Measurements from ENCODE around the gene ROCK2.

Gene ROCK2

DNA sequence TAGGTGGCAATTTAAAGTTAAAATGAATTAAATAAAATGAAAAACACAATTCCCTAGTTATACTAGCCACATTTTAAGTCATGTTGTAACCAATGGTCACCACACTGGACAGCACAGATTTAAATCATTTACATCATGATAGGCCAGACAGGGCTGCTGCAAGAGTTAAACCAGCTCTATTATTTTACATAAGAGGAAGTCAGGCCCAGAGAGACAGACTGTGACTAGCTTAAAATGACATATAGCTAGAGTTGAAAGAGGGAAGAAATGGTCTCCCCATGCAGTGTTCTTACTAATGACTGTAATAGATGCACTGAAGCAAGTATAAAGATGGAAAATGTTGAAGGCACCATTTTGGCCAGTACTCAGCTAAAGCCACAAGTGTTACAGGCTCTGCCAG is 119.5 kb downstream of the ROCK2 start:
- no peak for TF ChIP-seq CTCF (IDR thresholded peaks at IDR 0.05; ENCODE audit: borderline replicate concordance, control extremely low read depth, extremely low read depth, insufficient read depth, missing control alignments)
- DNase-seq (ENCODE audit: low spot score): no peak
- in situ Hi-C loops (cut with MboI; ENCODE audit: low sequenced_read_pairs, unreplicated experiment): no loop called here

- in situ Hi-C loops (cut with MboI; ENCODE audit: low sequenced_read_pairs, unreplicated experiment): no loop called here
- no peak for TF ChIP-seq CTCF (IDR thresholded peaks at IDR 0.05; ENCODE audit: borderline replicate concordance, control extremely low read depth, extremely low read depth, insufficient read depth, missing control alignments)
- no peak for DNase-seq (ENCODE audit: low spot score)
Observed at GRCh38 chr2:11222845-11223244, 121.6 kb downstream of the ROCK2 start.

DNA sequence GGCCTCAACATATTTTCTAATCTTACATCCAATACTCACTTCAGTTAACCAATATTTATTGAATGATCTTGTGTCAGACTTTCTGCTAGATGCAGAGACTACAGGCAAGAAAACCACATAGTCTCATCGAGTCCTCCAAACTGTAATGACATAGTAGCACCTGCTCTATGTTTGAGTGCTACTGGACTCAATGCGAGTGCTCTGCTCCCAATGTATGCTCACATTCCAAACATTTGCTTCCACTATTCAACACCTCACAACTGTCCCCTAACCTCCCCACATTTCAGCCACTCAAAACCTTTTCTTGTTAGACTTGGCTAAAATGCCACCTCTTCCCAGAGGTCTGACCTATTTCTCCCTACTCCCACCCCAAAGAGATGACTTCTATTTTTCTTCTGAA is 124.0 kb downstream of the ROCK2 start:
- no peak for TF ChIP-seq CTCF (IDR thresholded peaks at IDR 0.05; ENCODE audit: borderline replicate concordance, control extremely low read depth, extremely low read depth, insufficient read depth, missing control alignments)
- in situ Hi-C loops (cut with MboI; ENCODE audit: low sequenced_read_pairs, unreplicated experiment): no loop called here
- DNase-seq (ENCODE audit: low spot score): no peak

DNA sequence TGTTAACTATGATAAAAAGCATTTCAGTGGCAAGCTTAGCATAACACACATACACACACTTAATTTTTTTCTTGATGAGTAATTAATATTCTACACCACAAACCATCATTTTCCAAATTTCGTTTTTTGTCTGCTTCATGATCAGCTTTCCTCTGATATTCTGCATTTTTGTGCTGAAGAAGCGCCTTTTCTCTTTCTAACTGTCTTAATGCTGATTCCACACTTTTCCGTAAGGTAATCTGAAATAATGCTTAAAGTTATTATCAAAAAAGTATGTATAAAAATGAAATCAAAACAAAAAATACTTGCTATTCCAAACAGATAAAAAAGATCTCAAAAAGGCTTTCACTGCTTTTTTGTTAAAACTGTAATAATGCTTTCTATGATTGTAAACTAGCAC is 129.0 kb downstream of the ROCK2 start:
- TF ChIP-seq CTCF (IDR thresholded peaks at IDR 0.05; ENCODE audit: borderline replicate concordance, control extremely low read depth, extremely low read depth, insufficient read depth, missing control alignments): no peak
- in situ Hi-C loops (cut with MboI; ENCODE audit: low sequenced_read_pairs, unreplicated experiment): no loop called here
- DNase-seq (ENCODE audit: low spot score): no peak

GRCh38 chr2:11214770-11215169 is 129.7 kb downstream of the ROCK2 start:
- in situ Hi-C loops (cut with MboI; ENCODE audit: low sequenced_read_pairs, unreplicated experiment): no loop called here
- DNase-seq (ENCODE audit: low spot score): no peak
- no peak for TF ChIP-seq CTCF (IDR thresholded peaks at IDR 0.05; ENCODE audit: borderline replicate concordance, control extremely low read depth, extremely low read depth, insufficient read depth, missing control alignments)

DNA sequence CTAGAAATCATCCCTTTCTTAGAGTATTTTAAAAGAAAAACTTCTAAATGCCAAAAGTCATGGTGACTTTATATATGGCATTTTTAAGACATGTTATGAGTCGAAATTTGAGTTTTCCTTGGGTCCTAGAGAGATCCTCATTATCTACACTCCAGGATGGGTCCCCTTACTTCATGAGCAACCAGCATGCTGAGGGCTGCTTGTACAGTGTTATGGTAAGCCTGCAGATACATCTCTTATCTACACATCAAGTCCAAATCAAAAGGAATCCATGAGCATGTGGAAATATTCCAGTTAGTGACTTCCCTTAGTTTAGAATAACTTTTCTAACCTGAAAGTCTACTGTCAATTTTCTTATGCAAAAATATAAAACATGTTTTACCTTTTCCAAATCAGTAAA is 130.5 kb downstream of the ROCK2 start:
- no peak for DNase-seq (ENCODE audit: low spot score)
- no peak for TF ChIP-seq CTCF (IDR thresholded peaks at IDR 0.05; ENCODE audit: borderline replicate concordance, control extremely low read depth, extremely low read depth, insufficient read depth, missing control alignments)
- in situ Hi-C loops (cut with MboI; ENCODE audit: low sequenced_read_pairs, unreplicated experiment): no loop called here

DNA sequence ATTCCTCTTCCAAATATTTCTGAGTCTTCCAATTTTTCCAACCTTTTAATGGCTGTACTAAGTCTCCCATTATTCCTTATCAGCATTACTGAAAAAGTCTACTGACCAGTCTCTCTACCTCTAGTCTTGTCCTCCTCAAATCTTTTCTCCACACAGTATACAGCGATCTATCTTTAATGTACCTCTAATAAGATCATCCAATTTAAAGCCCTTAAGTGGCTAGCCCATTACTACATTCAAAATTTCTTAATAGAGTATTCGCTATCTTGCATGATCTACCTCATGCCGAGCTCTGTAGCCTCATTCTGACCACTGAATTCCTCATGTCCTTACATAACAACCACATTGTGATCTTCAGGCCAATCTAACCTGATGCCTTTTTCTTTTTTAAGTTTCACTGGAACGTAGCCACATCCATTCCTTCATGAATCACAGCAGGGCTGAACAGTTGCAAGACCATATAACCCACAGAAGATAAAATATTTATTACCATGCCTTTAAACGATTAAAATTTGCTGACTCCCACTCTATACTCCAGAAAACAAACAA is 131.3 kb downstream of the ROCK2 start:
- TF ChIP-seq CTCF (IDR thresholded peaks at IDR 0.05; ENCODE audit: borderline replicate concordance, control extremely low read depth, extremely low read depth, insufficient read depth, missing control alignments): no peak
- in situ Hi-C loops (cut with MboI; ENCODE audit: low sequenced_read_pairs, unreplicated experiment): no loop called here
- no peak for DNase-seq (ENCODE audit: low spot score)

Data from GM13976 (cell line).